ENCODE measurements around the gene ARHGAP12.

Gene ARHGAP12

GRCh38 chr10:31959461-31960173 is 31.0 kb upstream of the ARHGAP12 start:
- Histone ChIP-seq H3K4me1 (ENCODE audit: control insufficient read depth in 1 of 2, insufficient read depth in 2 of 2, low read length in 2 of 2) (peaks cover 0 to 12% of the 10 kb centered on the region in 2 donors), H3K4me3 (ENCODE audit: low read depth in 1 of 2, low read length in 2 of 2) (no peak overlapping the region), H3K27me3 (ENCODE audit: low read depth, low read length) (no peaks in the 10 kb centered on the region), H3K36me3 (ENCODE audit: control insufficient read depth in 1 of 2, insufficient read depth in 2 of 2, low read length in 2 of 2) (no peaks in the 10 kb centered on the region), H3K27ac (ENCODE audit: low read length) (no peak overlapping the region), H3K9me3 (ENCODE audit: control insufficient read depth in 1 of 2, low read length in 2 of 2) (no peaks in the 10 kb centered on the region)

- Histone ChIP-seq H3K27ac (ENCODE audit: low read length) (no peak overlapping the region), H3K4me3 (ENCODE audit: low read depth in 1 of 2, low read length in 2 of 2) (no peak overlapping the region), H3K36me3 (ENCODE audit: control insufficient read depth in 1 of 2, insufficient read depth in 2 of 2, low read length in 2 of 2) (no peaks in the 10 kb centered on the region), H3K27me3 (ENCODE audit: low read depth, low read length) (no peaks in the 10 kb centered on the region), H3K9me3 (ENCODE audit: control insufficient read depth in 1 of 2, low read length in 2 of 2) (no peaks in the 10 kb centered on the region), H3K4me1 (ENCODE audit: control insufficient read depth in 1 of 2, insufficient read depth in 2 of 2, low read length in 2 of 2) (peaks cover 0 to 12% of the 10 kb centered on the region in 2 donors)
These were observed 30.2 kb upstream of the ARHGAP12 start for GRCh38 chr10:31958856-31959255.

GRCh38 chr10:31956200-31956946 is 27.7 kb upstream of the ARHGAP12 start:
- no peaks in the 10 kb centered on the region for H3K27me3 ChIP-seq (ENCODE audit: low read depth, low read length)
- H3K27ac ChIP-seq (ENCODE audit: low read length), result no peak overlapping the region
- no peak overlapping the region for H3K4me3 ChIP-seq (ENCODE audit: low read depth in 1 of 2, low read length in 2 of 2)
- H3K9me3 ChIP-seq (ENCODE audit: control insufficient read depth in 1 of 2, low read length in 2 of 2), result no peaks in the 10 kb centered on the region
- no peaks in the 10 kb centered on the region for H3K36me3 ChIP-seq (ENCODE audit: control insufficient read depth in 1 of 2, insufficient read depth in 2 of 2, low read length in 2 of 2)
- H3K4me1 ChIP-seq (ENCODE audit: control insufficient read depth in 1 of 2, insufficient read depth in 2 of 2, low read length in 2 of 2), result peaks cover 0 to 9% of the 10 kb centered on the region in 2 donors

GRCh38 chr10:31954410-31955191 is 26.0 kb upstream of the ARHGAP12 start:
- no peak overlapping the region for H3K27ac ChIP-seq (ENCODE audit: low read length)
- H3K9me3 ChIP-seq (ENCODE audit: control insufficient read depth in 1 of 2, low read length in 2 of 2), result no peaks in the 10 kb centered on the region
- H3K27me3 ChIP-seq (ENCODE audit: low read depth, low read length), result no peaks in the 10 kb centered on the region
- no peak overlapping the region for H3K4me3 ChIP-seq (ENCODE audit: low read depth in 1 of 2, low read length in 2 of 2)
- no peaks in the 10 kb centered on the region for H3K36me3 ChIP-seq (ENCODE audit: control insufficient read depth in 1 of 2, insufficient read depth in 2 of 2, low read length in 2 of 2)
- H3K4me1 ChIP-seq (ENCODE audit: control insufficient read depth in 1 of 2, insufficient read depth in 2 of 2, low read length in 2 of 2), result peaks cover 0 to 4% of the 10 kb centered on the region in 2 donors

- Histone ChIP-seq H3K9me3 (ENCODE audit: control insufficient read depth in 1 of 2, low read length in 2 of 2) (no peaks in the 10 kb centered on the region), H3K27ac (ENCODE audit: low read length) (no peak overlapping the region)
These were observed 24.8 kb upstream of the ARHGAP12 start for GRCh38 chr10:31953480-31953879.

GRCh38 chr10:31953080-31953479 is 24.4 kb upstream of the ARHGAP12 start:
- no peak overlapping the region for H3K27ac ChIP-seq (ENCODE audit: low read length)
- H3K9me3 ChIP-seq (ENCODE audit: control insufficient read depth in 1 of 2, low read length in 2 of 2), result no peaks in the 10 kb centered on the region
- no peaks in the 10 kb centered on the region for H3K27me3 ChIP-seq (ENCODE audit: low read depth, low read length)
- no peak overlapping the region for H3K4me3 ChIP-seq (ENCODE audit: low read depth in 1 of 2, low read length in 2 of 2)
- H3K36me3 ChIP-seq (ENCODE audit: control insufficient read depth in 1 of 2, insufficient read depth in 2 of 2, low read length in 2 of 2), result no peaks in the 10 kb centered on the region
- H3K4me1 ChIP-seq (ENCODE audit: control insufficient read depth in 1 of 2, insufficient read depth in 2 of 2, low read length in 2 of 2), result no peaks in the 10 kb centered on the region

More at GRCh38 chr10:31953480-31953879, 24.8 kb upstream of the ARHGAP12 start:
- no peak overlapping the region for H3K4me3 ChIP-seq (ENCODE audit: low read depth in 1 of 2, low read length in 2 of 2)
- H3K27me3 ChIP-seq (ENCODE audit: low read depth, low read length), result no peaks in the 10 kb centered on the region
- no peaks in the 10 kb centered on the region for H3K4me1 ChIP-seq (ENCODE audit: control insufficient read depth in 1 of 2, insufficient read depth in 2 of 2, low read length in 2 of 2)
- H3K36me3 ChIP-seq (ENCODE audit: control insufficient read depth in 1 of 2, insufficient read depth in 2 of 2, low read length in 2 of 2), result no peaks in the 10 kb centered on the region

GRCh38 chr10:31952066-31952465 is 23.4 kb upstream of the ARHGAP12 start:
- Histone ChIP-seq H3K9me3 (ENCODE audit: control insufficient read depth in 1 of 2, low read length in 2 of 2) (no peaks in the 10 kb centered on the region), H3K27ac (ENCODE audit: low read length) (no peak overlapping the region), H3K4me1 (ENCODE audit: control insufficient read depth in 1 of 2, insufficient read depth in 2 of 2, low read length in 2 of 2) (peaks cover 0 to 3% of the 10 kb centered on the region in 2 donors), H3K4me3 (ENCODE audit: low read depth in 1 of 2, low read length in 2 of 2) (no peak overlapping the region), H3K27me3 (ENCODE audit: low read depth, low read length) (no peaks in the 10 kb centered on the region), H3K36me3 (ENCODE audit: control insufficient read depth in 1 of 2, insufficient read depth in 2 of 2, low read length in 2 of 2) (no peaks in the 10 kb centered on the region)

GRCh38 chr10:31949266-31949665 is 20.6 kb upstream of the ARHGAP12 start:
- Histone ChIP-seq H3K27me3 (ENCODE audit: low read depth, low read length) (no peaks in the 10 kb centered on the region), H3K4me1 (ENCODE audit: control insufficient read depth in 1 of 2, insufficient read depth in 2 of 2, low read length in 2 of 2) (peaks cover 0 to 11% of the 10 kb centered on the region in 2 donors), H3K4me3 (ENCODE audit: low read depth in 1 of 2, low read length in 2 of 2) (no peak overlapping the region), H3K9me3 (ENCODE audit: control insufficient read depth in 1 of 2, low read length in 2 of 2) (no peaks in the 10 kb centered on the region), H3K27ac (ENCODE audit: low read length) (no peak overlapping the region), H3K36me3 (ENCODE audit: control insufficient read depth in 1 of 2, insufficient read depth in 2 of 2, low read length in 2 of 2) (no peaks in the 10 kb centered on the region)

- no peaks in the 10 kb centered on the region for H3K27me3 ChIP-seq (ENCODE audit: low read depth, low read length)
- H3K27ac ChIP-seq (ENCODE audit: low read length), result no peak overlapping the region
- H3K4me1 ChIP-seq (ENCODE audit: control insufficient read depth in 1 of 2, insufficient read depth in 2 of 2, low read length in 2 of 2), result peaks cover 0 to 11% of the 10 kb centered on the region in 2 donors
- H3K4me3 ChIP-seq (ENCODE audit: low read depth in 1 of 2, low read length in 2 of 2), result peak overlapping the region; percentile 1 to 12
- no peaks in the 10 kb centered on the region for H3K9me3 ChIP-seq (ENCODE audit: control insufficient read depth in 1 of 2, low read length in 2 of 2)
- H3K36me3 ChIP-seq (ENCODE audit: control insufficient read depth in 1 of 2, insufficient read depth in 2 of 2, low read length in 2 of 2), result no peaks in the 10 kb centered on the region
These were observed 19.4 kb upstream of the ARHGAP12 start for GRCh38 chr10:31948021-31948420.

- H3K4me1 ChIP-seq (ENCODE audit: control insufficient read depth in 1 of 2, insufficient read depth in 2 of 2, low read length in 2 of 2), result peaks cover 0 to 11% of the 10 kb centered on the region in 2 donors
- H3K27me3 ChIP-seq (ENCODE audit: low read depth, low read length), result no peaks in the 10 kb centered on the region
- peak overlapping the region; percentile 1 to 12 for H3K4me3 ChIP-seq (ENCODE audit: low read depth in 1 of 2, low read length in 2 of 2)
- H3K9me3 ChIP-seq (ENCODE audit: control insufficient read depth in 1 of 2, low read length in 2 of 2), result no peaks in the 10 kb centered on the region
- no peaks in the 10 kb centered on the region for H3K36me3 ChIP-seq (ENCODE audit: control insufficient read depth in 1 of 2, insufficient read depth in 2 of 2, low read length in 2 of 2)
- H3K27ac ChIP-seq (ENCODE audit: low read length), result peak overlapping the region; percentile 11
These were observed 18.7 kb upstream of the ARHGAP12 start for GRCh38 chr10:31947144-31947926.

Data from muscle layer of duodenum (tissue), 2 donors.